MM.1S (cell line): ENCODE measurements around the gene MNT.

Experiments
- DNase-seq: peaks from one replicate; pipeline ENCODE4 v3.0.0-alpha.2; 2015
- H2AFZ ChIP-seq: fragments of 300-600 bp; sonication (generic); 2 replicates; pipeline ENCODE4 v1.6.0; 2016; ENCODE audit warnings: antibody characterized with exemption, low read length
- H3F3A ChIP-seq: fragments of 300-600 bp; sonication (generic); 2 replicates; pipeline ENCODE4 v1.6.1; 2016; ENCODE audit warnings: mild to moderate bottlenecking, antibody characterized with exemption, low read length, moderate library complexity, mixed read lengths; ENCODE audit not compliant: insufficient read depth
- H3K27ac ChIP-seq: fragments of 300-600 bp; sonication (generic); 2 replicates; pipeline ENCODE4 v1.5.1; 2016; ENCODE audit warnings: mild to moderate bottlenecking, low read length
- H3K27me3 ChIP-seq: fragments of 300-600 bp; sonication (generic); replicated peaks from 2 replicates; pipeline ENCODE4 v1.6.0; 2016; ENCODE audit warnings: low read length; ENCODE audit not compliant: insufficient read depth
- H3K36me3 ChIP-seq: fragments of 300-600 bp; sonication (generic); replicated peaks from 2 replicates; pipeline ENCODE4 v1.6.1; 2016; ENCODE audit warnings: mild to moderate bottlenecking, low read length, mixed read lengths; ENCODE audit not compliant: insufficient read depth
- H3K4me1 ChIP-seq: fragments of 300-600 bp; sonication (generic); 2 replicates; pipeline ENCODE4 v1.6.1; 2016; ENCODE audit warnings: low read length, mixed read lengths
- H3K4me2 ChIP-seq: fragments of 300-600 bp; sonication (generic); 2 replicates; pipeline ENCODE4 v1.6.0; 2016; ENCODE audit warnings: low read depth, low read length
- H3K4me3 ChIP-seq: fragments of 300-600 bp; sonication (generic); 2 replicates; pipeline ENCODE4 v1.5.1; 2016; ENCODE audit warnings: low read length, mixed read lengths
- H3K79me2 ChIP-seq: fragments of 300-600 bp; sonication (generic); 2 replicates; pipeline ENCODE4 v1.6.1; 2016; ENCODE audit warnings: mixed run types, low read length, mixed read lengths
- H3K9ac ChIP-seq: fragments of 300-600 bp; sonication (generic); 2 replicates; pipeline ENCODE4 v1.6.1; 2016; ENCODE audit warnings: low read length, mixed read lengths
- H3K9me2 ChIP-seq: fragments of 300-600 bp; sonication (generic); replicated peaks from 2 replicates; pipeline ENCODE4 v1.6.1; 2016; ENCODE audit warnings: mild to moderate bottlenecking, low read length, mixed read lengths; ENCODE audit not compliant: insufficient read depth
- H3K9me3 ChIP-seq: fragments of 300-600 bp; sonication (generic); replicated peaks from 2 replicates; pipeline ENCODE4 v1.6.1; 2016; ENCODE audit warnings: mild to moderate bottlenecking, low read length, mixed read lengths; ENCODE audit not compliant: insufficient read depth
- H4K20me1 ChIP-seq: fragments of 300-600 bp; sonication (generic); 2 replicates; pipeline ENCODE4 v1.6.1; 2016; ENCODE audit warnings: mild to moderate bottlenecking, low read length, moderate library complexity, mixed read lengths; ENCODE audit not compliant: insufficient read depth
- CTCF ChIP-seq: fragments of 300-600 bp; sonication (generic); IDR thresholded peaks from 2 replicates; pipeline ENCODE4 v1.5.1; 2016; ENCODE audit warnings: antibody characterized with exemption, low read length, mixed read lengths
- EZH2 ChIP-seq: fragments of 300-600 bp; sonication (generic); optimal IDR thresholded peaks from 2 replicates; pipeline ENCODE3; 2017; ENCODE audit warnings: low read depth, mild to moderate bottlenecking, antibody characterized with exemption, low read length, mixed read lengths
- EZH2phosphoT487 ChIP-seq: fragments of 300-600 bp; sonication (generic); IDR thresholded peaks from 2 replicates; pipeline ENCODE4 v1.6.1; 2018; ENCODE audit warnings: antibody characterized with exemption, low read length

Gene MNT

GRCh38 chr17:2363318-2363717 lies 37.5 kb downstream of the MNT start:
- Histone ChIP-seq H3K27me3 (no peaks in the 10 kb centered on the region), H3K9me2 (no peaks in the 10 kb centered on the region), H3K9me3 (no peaks in the 10 kb centered on the region), H3K4me2 (no peak overlapping the region), H2AFZ (no peak overlapping the region), H3K79me2 (no peaks in the 10 kb centered on the region), H3K4me1 (no peaks in the 10 kb centered on the region), H3K9ac (no peak overlapping the region), H3K4me3 (no peak overlapping the region), H3F3A (no peaks in the 10 kb centered on the region), H3K27ac (no peak overlapping the region), H3K36me3 (no peaks in the 10 kb centered on the region), H4K20me1 (no peaks in the 10 kb centered on the region)
- DNase-seq = no peak
- TF ChIP-seq CTCF (no peak), EZH2phosphoT487 (no peak)

- no peak overlapping the region for H3K4me2 ChIP-seq
- H3K79me2 ChIP-seq = no peaks in the 10 kb centered on the region
- H4K20me1 ChIP-seq = no peaks in the 10 kb centered on the region
- no peaks in the 10 kb centered on the region for H3K36me3 ChIP-seq
- H3K9me3 ChIP-seq = no peaks in the 10 kb centered on the region
- no peaks in the 10 kb centered on the region for H3K9me2 ChIP-seq
- H3K27me3 ChIP-seq = no peaks in the 10 kb centered on the region
- H3F3A ChIP-seq = no peaks in the 10 kb centered on the region
- no peak for DNase-seq
- no peak for TF ChIP-seq EZH2
- no peak for TF ChIP-seq CTCF
- TF ChIP-seq EZH2phosphoT487 = no peak
- H3K9ac ChIP-seq = no peak overlapping the region
- H3K27ac ChIP-seq = no peak overlapping the region
- no peaks in the 10 kb centered on the region for H3K4me1 ChIP-seq
- H3K4me3 ChIP-seq = no peak overlapping the region
- no peak overlapping the region for H2AFZ ChIP-seq
Observed at GRCh38 chr17:2362881-2363280, 38.0 kb downstream of the MNT start.

GRCh38 chr17:2362416-2362815 lies 38.4 kb downstream of the MNT start:
- no peaks in the 10 kb centered on the region for H3K27me3 ChIP-seq
- no peak overlapping the region for H3K4me2 ChIP-seq
- no peaks in the 10 kb centered on the region for H4K20me1 ChIP-seq
- DNase-seq = no peak
- no peak overlapping the region for H2AFZ ChIP-seq
- no peaks in the 10 kb centered on the region for H3K36me3 ChIP-seq
- no peaks in the 10 kb centered on the region for H3K4me1 ChIP-seq
- no peaks in the 10 kb centered on the region for H3F3A ChIP-seq
- H3K9me2 ChIP-seq = no peaks in the 10 kb centered on the region
- H3K27ac ChIP-seq = no peak overlapping the region
- TF ChIP-seq EZH2phosphoT487 = no peak
- TF ChIP-seq CTCF = no peak
- TF ChIP-seq EZH2 = no peak
- H3K9me3 ChIP-seq = no peaks in the 10 kb centered on the region
- no peaks in the 10 kb centered on the region for H3K79me2 ChIP-seq
- H3K4me3 ChIP-seq = no peak overlapping the region
- no peak overlapping the region for H3K9ac ChIP-seq

GRCh38 chr17:2362016-2362415 lies 38.8 kb downstream of the MNT start:
- DNase-seq = no peak
- Histone ChIP-seq H3K4me2 (no peak overlapping the region), H3K9ac (no peak overlapping the region), H3K4me3 (no peak overlapping the region), H3K9me3 (no peaks in the 10 kb centered on the region), H3F3A (no peaks in the 10 kb centered on the region), H3K36me3 (no peaks in the 10 kb centered on the region), H3K79me2 (no peaks in the 10 kb centered on the region), H2AFZ (no peak overlapping the region), H4K20me1 (no peaks in the 10 kb centered on the region), H3K27ac (no peak overlapping the region), H3K27me3 (no peaks in the 10 kb centered on the region), H3K9me2 (no peaks in the 10 kb centered on the region), H3K4me1 (no peaks in the 10 kb centered on the region)
- TF ChIP-seq EZH2phosphoT487 = no peak
- no peak for TF ChIP-seq CTCF
